ENCODE results near the gene SLC7A10.
A peak's percentile ranks its signal among the peaks of the same experiment; 100 is the strongest.
"Not testable (repeated sequence)": the region's sequence is repeated elsewhere in the genome, so short reads cannot be mapped to it uniquely, and the experiment has no call there.

Gene SLC7A10

GRCh38 chr19:33186431-33187182 lies 39.0 kb downstream of the SLC7A10 start:
- no peak for DNase-seq (ENCODE audit: extremely low read depth in 1 of 2, low read depth in 1 of 2)

DNA sequence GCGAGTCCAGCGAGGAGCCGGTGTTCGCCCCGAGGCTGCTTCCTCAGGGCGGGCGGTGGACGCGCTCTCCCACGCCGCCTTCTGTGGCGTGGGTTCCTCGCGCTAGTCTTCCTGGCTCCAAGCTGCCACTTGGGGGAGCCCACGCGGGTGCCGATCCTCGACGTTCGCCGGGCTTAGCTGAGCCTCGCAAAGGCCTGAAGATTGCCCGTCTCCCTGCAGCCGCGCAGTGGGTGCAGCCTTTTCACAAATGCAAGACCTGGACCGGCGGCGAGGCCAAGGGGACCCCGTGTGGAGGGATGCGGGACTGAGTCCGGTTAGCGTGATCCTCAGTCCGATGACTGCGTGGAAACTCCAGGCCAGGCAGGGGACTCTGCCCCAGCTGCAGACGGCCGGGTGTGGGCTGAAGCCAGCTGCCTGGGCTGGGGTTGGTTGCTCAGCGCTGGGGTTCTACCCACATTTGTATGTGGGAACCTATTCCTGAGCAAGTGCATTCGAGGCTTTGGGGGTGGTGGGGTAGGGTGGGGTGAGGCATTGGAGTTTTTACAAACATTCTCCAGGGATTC lies 48.2 kb downstream of the SLC7A10 start:
- DNase-seq (ENCODE audit: extremely low read depth in 1 of 2, low read depth in 1 of 2): peak; percentile 55 to 61

DNA sequence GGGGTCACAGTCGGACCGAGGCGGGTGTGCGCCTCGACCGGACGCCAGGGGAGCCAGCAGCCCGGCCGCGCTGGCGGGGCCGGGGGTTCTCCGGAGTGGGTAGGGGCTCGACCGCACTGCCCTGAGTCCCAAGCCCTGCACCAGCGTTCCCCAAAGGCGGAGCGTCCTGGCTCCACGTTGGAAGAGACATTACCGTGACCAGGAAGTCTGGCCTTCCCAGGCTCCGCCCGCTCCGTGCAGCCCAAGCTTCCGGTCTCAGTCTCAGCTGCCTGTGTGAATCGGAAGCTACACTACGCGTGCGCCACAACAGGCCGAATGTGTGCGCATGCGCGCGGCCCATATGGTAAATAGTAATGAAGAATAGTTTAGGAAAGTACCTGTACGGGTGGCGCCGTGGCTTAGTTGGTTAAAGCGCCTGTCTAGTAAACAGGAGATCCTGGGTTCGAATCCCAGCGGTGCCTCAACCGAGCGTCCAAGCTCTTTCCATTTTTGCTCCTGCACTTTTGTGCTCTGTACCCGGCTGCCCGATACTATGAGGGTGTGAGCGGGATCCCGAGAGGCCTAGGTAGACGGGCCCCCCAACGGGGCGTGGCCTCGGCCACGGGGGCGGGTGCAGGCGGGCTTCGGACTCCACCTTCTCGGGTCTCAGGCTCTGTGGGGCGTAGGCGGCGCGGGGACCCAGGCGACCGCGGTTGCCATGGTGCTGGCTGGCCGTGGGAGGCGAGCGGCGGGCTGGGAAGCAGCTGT lies 48.8 kb downstream of the SLC7A10 start:
- peak; percentile 78 to 87 for DNase-seq (ENCODE audit: extremely low read depth in 1 of 2, low read depth in 1 of 2)

DNA sequence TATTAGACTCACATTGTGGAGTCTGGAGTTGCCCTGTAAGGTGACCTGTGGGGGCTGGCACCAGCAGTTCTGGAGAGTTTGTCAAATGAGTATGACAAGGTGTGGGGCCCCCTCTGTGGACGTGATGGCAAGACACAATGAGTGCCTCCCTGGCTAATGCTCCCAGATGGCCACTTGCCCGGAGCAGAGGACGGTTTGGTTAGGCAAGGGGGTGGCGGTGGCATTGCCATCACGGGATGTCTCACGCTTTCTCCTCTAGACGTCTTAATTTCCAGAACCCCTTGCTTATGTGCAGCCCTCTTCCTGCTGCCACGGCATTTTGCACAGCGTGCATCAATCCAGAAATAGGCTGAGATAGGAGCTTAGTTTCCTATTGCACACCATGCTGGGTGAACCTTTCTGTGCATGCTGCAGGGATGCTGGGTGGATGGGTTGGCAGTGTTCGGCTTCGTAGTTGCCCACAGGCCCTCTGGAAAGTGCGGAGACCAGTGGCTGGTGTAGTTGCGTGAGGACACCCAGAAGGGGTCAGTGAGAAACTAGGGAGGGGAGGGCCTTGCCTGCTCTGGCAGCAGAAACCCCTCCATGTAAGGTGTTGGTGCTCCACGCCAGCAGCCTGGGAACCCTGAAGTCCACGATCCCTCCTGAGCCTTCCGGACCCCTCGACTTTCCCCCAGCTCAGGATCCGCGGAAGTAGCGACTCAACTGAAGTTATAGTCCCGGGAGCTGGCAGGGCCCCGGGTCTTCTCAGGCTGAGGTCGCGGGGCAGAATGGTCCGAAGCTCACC lies 49.6 kb downstream of the SLC7A10 start:
- DNase-seq (ENCODE audit: extremely low read depth in 1 of 2, low read depth in 1 of 2): no peak

DNA sequence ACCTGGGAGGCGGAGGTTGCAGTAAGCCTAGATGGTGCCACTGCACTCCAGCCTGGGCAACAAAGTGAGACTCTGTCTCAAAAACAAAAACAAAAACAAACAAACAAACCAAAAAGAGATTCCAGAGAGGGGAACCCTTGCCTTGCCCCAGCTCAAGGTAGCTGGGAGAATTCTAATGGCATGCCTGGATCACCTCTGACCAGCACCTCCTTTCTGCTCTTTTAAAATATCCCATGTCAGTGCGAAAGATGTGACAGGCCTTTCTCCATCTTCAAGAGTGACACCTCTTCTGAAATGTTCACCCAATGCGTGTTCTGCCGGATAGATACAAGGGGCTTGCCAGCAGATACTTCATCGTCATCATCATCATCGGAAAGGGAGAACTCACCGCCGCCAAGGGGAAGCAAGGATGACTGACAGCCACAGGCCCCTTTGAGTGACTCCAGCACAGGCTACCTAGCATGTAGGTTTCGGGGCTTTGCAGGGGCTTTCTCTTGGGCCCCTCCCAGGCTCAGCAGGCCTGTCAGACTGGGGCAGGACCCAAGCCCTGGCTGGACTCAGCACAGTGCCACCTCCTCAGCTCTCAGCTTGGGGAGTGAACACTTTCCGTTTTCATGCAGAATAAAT lies 50.4 kb downstream of the SLC7A10 start:
- DNase-seq (ENCODE audit: extremely low read depth in 1 of 2, low read depth in 1 of 2): no peak

DNA sequence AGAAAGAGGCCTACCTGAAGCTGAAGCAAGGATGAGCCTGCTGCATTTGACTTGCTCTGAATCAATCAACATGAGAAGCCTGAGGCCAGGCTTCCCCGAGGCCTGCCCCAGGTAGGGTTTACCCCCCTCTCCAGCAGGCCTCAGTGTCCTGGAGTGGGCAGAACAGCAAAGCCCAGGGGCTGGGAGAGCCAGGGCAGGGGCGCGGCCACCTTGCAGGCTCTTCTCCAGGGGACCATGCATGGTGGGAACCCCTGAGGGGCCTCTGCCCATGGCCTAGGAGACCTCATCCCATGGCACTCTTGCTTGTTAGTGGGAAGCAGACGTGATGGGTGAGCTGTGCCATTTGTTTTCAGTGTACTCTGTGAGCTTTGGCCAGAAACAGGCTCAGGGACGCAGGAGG lies 51.5 kb downstream of the SLC7A10 start:
- no peak for DNase-seq (ENCODE audit: extremely low read depth in 1 of 2, low read depth in 1 of 2)

- no peak for DNase-seq (ENCODE audit: extremely low read depth in 1 of 2, low read depth in 1 of 2)
Measured at GRCh38 chr19:33171916-33172359, 53.7 kb downstream of the SLC7A10 start.

DNA sequence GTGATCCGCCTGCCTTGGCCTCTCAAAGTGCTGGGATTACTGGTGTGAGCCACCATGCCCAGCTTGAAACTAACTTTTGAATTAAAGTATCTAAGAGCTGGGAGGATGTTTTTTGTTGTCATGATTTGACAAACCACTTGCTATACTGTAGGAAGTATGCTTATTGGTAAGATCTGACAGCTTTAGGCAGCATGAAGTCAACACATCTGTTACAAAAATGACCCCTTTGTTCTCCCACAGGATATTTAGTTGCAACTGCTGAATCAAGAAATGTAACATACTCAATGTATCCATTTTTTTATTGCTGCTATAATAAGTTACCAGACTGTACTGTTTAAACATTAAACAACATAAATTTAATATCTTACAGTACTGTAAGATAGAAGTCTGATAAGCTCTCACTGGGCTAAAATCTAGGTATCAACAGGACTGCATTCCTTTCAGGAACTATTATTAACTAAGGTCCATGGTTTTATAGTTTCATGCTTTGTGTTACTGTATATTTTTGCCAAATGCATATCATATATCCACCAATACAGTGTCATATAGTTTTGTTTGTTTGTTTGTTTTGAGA lies 54.3 kb downstream of the SLC7A10 start:
- DNase-seq (ENCODE audit: extremely low read depth in 1 of 2, low read depth in 1 of 2): no peak

GRCh38 chr19:33168528-33168927 lies 57.1 kb downstream of the SLC7A10 start:
- DNase-seq (ENCODE audit: extremely low read depth in 1 of 2, low read depth in 1 of 2): no peak

DNA sequence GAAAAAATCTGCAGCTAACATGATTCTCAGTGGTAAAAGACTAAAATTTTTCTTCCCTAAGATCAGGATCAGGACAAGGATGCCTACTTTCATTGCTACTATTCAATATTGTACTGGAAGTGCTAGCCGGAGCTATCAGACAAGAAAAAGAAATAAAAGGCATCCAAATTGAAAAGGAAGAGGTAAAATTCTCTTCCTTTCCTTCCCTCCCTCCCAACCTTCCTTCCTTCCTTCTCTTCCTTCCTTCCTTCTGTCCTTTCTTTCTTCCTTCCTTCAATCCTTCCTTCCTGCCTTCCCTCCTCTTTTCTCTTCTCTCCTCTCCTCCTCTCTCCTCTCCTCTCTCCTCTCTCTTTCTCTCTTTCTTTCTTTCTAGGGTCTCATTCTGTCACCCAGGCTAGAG lies 58.2 kb downstream of the SLC7A10 start:
- no peak for DNase-seq (ENCODE audit: extremely low read depth in 1 of 2, low read depth in 1 of 2)

- DNase-seq (ENCODE audit: extremely low read depth in 1 of 2, low read depth in 1 of 2): not testable (repeated sequence)
Measured at GRCh38 chr19:33166037-33166436, 59.6 kb downstream of the SLC7A10 start.

GRCh38 chr19:33163481-33163880 lies 62.2 kb downstream of the SLC7A10 start:
- no peak for DNase-seq (ENCODE audit: extremely low read depth in 1 of 2, low read depth in 1 of 2)

- no peak for DNase-seq (ENCODE audit: extremely low read depth in 1 of 2, low read depth in 1 of 2)
Measured at GRCh38 chr19:33161201-33161600, 64.4 kb downstream of the SLC7A10 start.

- no peak for DNase-seq (ENCODE audit: extremely low read depth in 1 of 2, low read depth in 1 of 2)
Measured at GRCh38 chr19:33159893-33160292, 65.8 kb downstream of the SLC7A10 start.

GRCh38 chr19:33159149-33159548 lies 66.5 kb downstream of the SLC7A10 start:
- DNase-seq (ENCODE audit: extremely low read depth in 1 of 2, low read depth in 1 of 2): no peak

Data from activated CD8-positive, alpha-beta memory T cell treated with anti-CD3 and anti-CD28 coated beads for 1 hour (primary cell).